H1 (cell line): ENCODE measurements around the gene ANKRD61. TPM values are rescaled to one million over a fixed set of nuclear protein-coding genes. Genes with fewer than 3 reads are reported as not detected.

Experiments
- CTCF ChIA-PET: fragments of 300-600 bp; sonication (Branson Sonifier 250); formaldehyde crosslinking; loops from one replicate; lab custom pipeline; 2021; ENCODE audit not compliant: partially characterized antibody; lab: Charles Lee
- POLR2A ChIA-PET: fragments of 300-600 bp; sonication (Branson Sonifier 250); formaldehyde crosslinking; loops from one replicate; lab custom pipeline; 2021; ENCODE audit warnings: inconsistent platforms; ENCODE audit not compliant: partially characterized antibody; lab: Charles Lee
- DNase-seq, 2 experiments: peaks; one replicate each; pipeline versions ENCODE4 v3.0.0 to v3.0.0-alpha.2; 2010 to 2022; ENCODE audit warnings: low spot score in 2 of 2, low read depth in 1 of 2, mixed read lengths in 1 of 2
- FAIRE-seq: peaks from 2 replicates; lab custom pipeline; 2011; peaks lifted over from hg19 to GRCh38; lab: Jason Lieb, UNC
- H2AFZ ChIP-seq: 2 replicates; pipeline ENCODE4 v1.8.1; 2012; ENCODE audit warnings: low read length, inconsistent platforms
- H2AK5ac ChIP-seq: 2 replicates; pipeline ENCODE4 v1.6.1; 2013; ENCODE audit warnings: low read depth, low read length
- H2BK120ac ChIP-seq: replicated peaks from 2 replicates; pipeline ENCODE3; 2013; ENCODE audit warnings: low read depth, low read length, inconsistent platforms
- H2BK12ac ChIP-seq: 2 replicates; pipeline ENCODE4 v1.6.1; 2013; ENCODE audit warnings: low read depth, low read length
- H2BK15ac ChIP-seq: 2 replicates; pipeline ENCODE4 v1.6.1; 2013; ENCODE audit warnings: low read length
- H2BK20ac ChIP-seq: 2 replicates; pipeline ENCODE4 v1.6.1; 2013; ENCODE audit warnings: low read length
- H2BK5ac ChIP-seq: 2 replicates; pipeline ENCODE4 v1.6.1; 2013; ENCODE audit warnings: low read depth, low read length
- H3K14ac ChIP-seq: 2 replicates; pipeline ENCODE4 v1.6.1; 2013; ENCODE audit warnings: inconsistent platforms; ENCODE audit not compliant: insufficient read length
- H3K18ac ChIP-seq: 2 replicates; pipeline ENCODE4 v1.6.1; 2013; ENCODE audit warnings: low read length; ENCODE audit errors: extremely low read depth
- H3K23ac ChIP-seq: 2 replicates; pipeline ENCODE4 v1.6.1; 2013; ENCODE audit warnings: inconsistent platforms; ENCODE audit not compliant: insufficient read length
- H3K23me2 ChIP-seq: 2 replicates; pipeline ENCODE4 v1.6.1; 2013; ENCODE audit warnings: low read depth, low read length
- H3K27ac ChIP-seq: 2 replicates; pipeline ENCODE4 v1.6.1; 2011; ENCODE audit warnings: low read depth, low read length, inconsistent platforms
- H3K27me3 ChIP-seq, 4 experiments: replicated peaks in 1 of 4; 1 replicate in 1 of 4; 2 replicates in 3 of 4; pipeline versions ENCODE4 v1.6.1 to v1.8.1; 2011 to 2013; ENCODE audit warnings: low read length in 3 of 4, mild to moderate bottlenecking in 3 of 4, inconsistent platforms in 2 of 4, mixed read lengths in 2 of 4, moderate library complexity in 1 of 4; ENCODE audit not compliant: control insufficient read depth in 3 of 4, insufficient read depth in 3 of 4; ENCODE audit errors: extremely low read depth in 1 of 4
- H3K36me3 ChIP-seq, 4 experiments: 2 replicates each; pipeline versions ENCODE4 v1.6.1 to v1.8.1; 2011 to 2013; ENCODE audit warnings: mild to moderate bottlenecking in 4 of 4, low read length in 3 of 4, moderate library complexity in 2 of 4, control low read depth in 1 of 4, inconsistent platforms in 1 of 4; ENCODE audit not compliant: insufficient read depth in 4 of 4, control insufficient read depth in 2 of 4
- H3K4ac ChIP-seq: replicated peaks from 2 replicates; pipeline ENCODE3; 2013; ENCODE audit warnings: low read length, low read depth, mixed read lengths, inconsistent platforms; ENCODE audit not compliant: insufficient read length
- H3K4me1 ChIP-seq, 4 experiments: replicated peaks in 1 of 4; 1 replicate in 1 of 4; 2 replicates in 3 of 4; pipeline versions ENCODE4 v1.6.1 to v1.8.1; 2011 to 2013; ENCODE audit warnings: low read length in 3 of 4, inconsistent platforms in 2 of 4, mixed read lengths in 1 of 4; ENCODE audit not compliant: insufficient read depth in 4 of 4, control insufficient read depth in 3 of 4
- H3K4me2 ChIP-seq, 2 experiments: 2 replicates each; pipeline versions ENCODE4 v1.6.1 to v1.8.1; 2011 to 2013; ENCODE audit warnings: low read depth in 2 of 2, low read length in 2 of 2, control low read depth in 1 of 2, inconsistent platforms in 1 of 2, mild to moderate bottlenecking in 1 of 2; ENCODE audit not compliant: insufficient read depth in 1 of 2
- H3K4me3 ChIP-seq, 4 experiments: fragments of 200-600, 300-600 bp in 1 of 4; sonication (generic), shearing (Covaris generic), sonication (Bioruptor Twin) in 1 of 4; 2 replicates each; pipeline versions ENCODE4 v1.5.1 to v1.8.1; 2011 to 2016; ENCODE audit warnings: low read length in 4 of 4, low read depth in 3 of 4, control low read depth in 2 of 4, inconsistent platforms in 2 of 4, mild to moderate bottlenecking in 2 of 4, mixed read lengths in 1 of 4, moderate library complexity in 1 of 4; ENCODE audit not compliant: insufficient read depth in 2 of 4; ENCODE audit errors: extremely low read depth in 1 of 4
- H3K56ac ChIP-seq: replicated peaks from 2 replicates; pipeline ENCODE3; 2013; ENCODE audit warnings: low read depth, mild to moderate bottlenecking, mixed read lengths, low read length, inconsistent platforms; ENCODE audit not compliant: insufficient read length
- H3K79me1 ChIP-seq: 2 replicates; pipeline ENCODE4 v1.6.1; 2013; ENCODE audit warnings: low read depth, low read length, control low read depth
- H3K79me2 ChIP-seq, 2 experiments: 2 replicates each; pipeline versions ENCODE4 v1.6.1 to v1.8.1; 2012 to 2013; ENCODE audit warnings: low read length in 2 of 2, mild to moderate bottlenecking in 2 of 2, inconsistent platforms in 1 of 2; ENCODE audit not compliant: insufficient read depth in 2 of 2, control insufficient read depth in 1 of 2
- H3K9ac ChIP-seq, 4 experiments: replicated peaks in 1 of 4; 1 replicate in 1 of 4; 2 replicates in 3 of 4; pipeline versions ENCODE4 v1.6.1 to v1.8.1; 2011 to 2013; ENCODE audit warnings: low read depth in 3 of 4, low read length in 3 of 4, control low read depth in 2 of 4, mild to moderate bottlenecking in 2 of 4, moderate library complexity in 2 of 4, inconsistent platforms in 1 of 4; ENCODE audit errors: extremely low read depth in 1 of 4
- H3K9me3 ChIP-seq, 2 experiments: 2 replicates each; pipeline versions ENCODE4 v1.6.1 to v1.8.1; 2012 to 2013; ENCODE audit warnings: mild to moderate bottlenecking in 2 of 2, moderate library complexity in 2 of 2, control low read depth in 1 of 2, inconsistent platforms in 1 of 2, low read depth in 1 of 2, low read length in 1 of 2, mixed read lengths in 1 of 2; ENCODE audit not compliant: insufficient read depth in 2 of 2
- H4K20me1 ChIP-seq, 2 experiments: replicated peaks in 1 of 2; 2 replicates each; pipeline versions ENCODE3 to v1.8.1; 2011 to 2013; ENCODE audit warnings: inconsistent platforms in 2 of 2, low read length in 2 of 2, mild to moderate bottlenecking in 1 of 2; ENCODE audit not compliant: insufficient read depth in 2 of 2, control insufficient read depth in 1 of 2
- H4K5ac ChIP-seq: 2 replicates; pipeline ENCODE4 v1.6.1; 2013; ENCODE audit warnings: low read length, low read depth, mixed read lengths, inconsistent platforms; ENCODE audit not compliant: insufficient read length
- H4K8ac ChIP-seq: 2 replicates; pipeline ENCODE4 v1.8.0; 2013; ENCODE audit warnings: mild to moderate bottlenecking, moderate library complexity, low read length, inconsistent platforms; ENCODE audit not compliant: insufficient read depth; ENCODE audit errors: extremely low read depth
- H4K91ac ChIP-seq: replicated peaks from 2 replicates; pipeline ENCODE3; 2013; ENCODE audit warnings: low read length, mixed read lengths, inconsistent platforms; ENCODE audit not compliant: insufficient read length
- CEBPB ChIP-seq: IDR thresholded peaks from 2 replicates; pipeline ENCODE4 v1.6.1; 2012; ENCODE audit warnings: low read depth, low read length
- CHD2 ChIP-seq: IDR thresholded peaks from 2 replicates; pipeline ENCODE4 v1.6.1; 2012; ENCODE audit warnings: low read length, improper control_type of control experiment
- EZH2 ChIP-seq: fragments of 200-600 bp; sonication (generic); IDR thresholded peaks from 2 replicates; pipeline ENCODE4 v1.7.1; 2012; ENCODE audit warnings: low read depth, mild to moderate bottlenecking, moderate library complexity, low read length, inconsistent platforms; ENCODE audit not compliant: severe bottlenecking
- HDAC2 ChIP-seq, 2 experiments: fragments of 300-600 bp in 1 of 2; sonication (generic) in 1 of 2; IDR thresholded peaks; 2 replicates each; pipeline ENCODE4 v1.6.1; 2011 to 2012; ENCODE audit warnings: low read depth in 2 of 2, low read length in 2 of 2, mild to moderate bottlenecking in 2 of 2, moderate library complexity in 2 of 2, borderline replicate concordance in 1 of 2, inconsistent platforms in 1 of 2
- PHF8 ChIP-seq: fragments of 200-600 bp; sonication (generic); conservative IDR thresholded peaks from 2 replicates; pipeline ENCODE4 v1.7.1; 2012; ENCODE audit warnings: low read depth, mild to moderate bottlenecking, inconsistent platforms, low read length, moderate library complexity
- POLR2AphosphoS5 ChIP-seq: IDR thresholded peaks from 2 replicates; pipeline ENCODE4 v1.6.1; 2011; ENCODE audit warnings: low read depth, low read length
- RNF2 ChIP-seq: fragments of 200-900, 300-1000 bp; sonication (generic); IDR thresholded peaks from 2 replicates; pipeline ENCODE4 v1.7.1; 2016; ENCODE audit warnings: borderline replicate concordance, low read depth, mild to moderate bottlenecking, antibody characterized with exemption, low read length; ENCODE audit not compliant: poor library complexity, severe bottlenecking; ENCODE audit errors: missing control alignments
- SIN3A ChIP-seq, 2 experiments: IDR thresholded peaks in 1 of 2; conservative IDR thresholded peaks in 1 of 2; 2 replicates each; pipeline ENCODE4 v1.6.1; 2011 to 2012; ENCODE audit warnings: low read length in 2 of 2, improper control_type of control experiment in 1 of 2, low read depth in 1 of 2, mild to moderate bottlenecking in 1 of 2
- TBP ChIP-seq: IDR thresholded peaks from 2 replicates; pipeline ENCODE4 v1.6.1; 2011; ENCODE audit warnings: low read depth, low read length, improper control_type of control experiment
- ZNF274 ChIP-seq: IDR thresholded peaks from 2 replicates; pipeline ENCODE4 v1.7.0; 2012; ENCODE audit warnings: low read length, borderline replicate concordance; ENCODE audit errors: extremely low read depth
- WGBS, 2 experiments: shearing (Covaris generic) in 1 of 2; methylation state at CpG; one replicate each; pipeline versions ENCODE4 v1.1.6 to v1.1.7; 2013 to 2015; ENCODE audit warnings: low lambda C conversion rate in 2 of 2, mixed read lengths in 2 of 2, inconsistent platforms in 1 of 2, low coverage in 1 of 2, missing lambda C conversion rate in 1 of 2; ENCODE audit not compliant: insufficient replicate concordance in 2 of 2, insufficient coverage in 1 of 2, insufficient read length in 1 of 2; ENCODE audit errors: extremely low coverage in 1 of 2, missing lambda C conversion rate in 1 of 2; 5-methylcytosine and 5-hydroxymethylcytosine counted together
- polyA plus RNA-seq, 7 experiments: library from polyadenylated mRNA; depleted of rRNA in 3 of 7; stranded (reverse) in 5 of 7; unstranded in 2 of 7; fragments of >200 nt in 5 of 7; fragments of 200-250 nt in 2 of 7; gene quantifications; 1 replicate in 5 of 7; 2 replicates in 1 of 7; 4 replicates in 1 of 7; pipeline versions ENCODE4 v1.2.1 to v1.2.3, GENCODE V29; 2011 to 2013; ENCODE audit warnings: missing spikeins in 2 of 7, mixed read lengths in 2 of 7
- total RNA-seq: library from RNA; stranded (reverse); fragmentation: NEBNext Ultra II Directional; extraction: Animal tissue kit (Norgen Biotek cat#: 25700); gene quantifications from 2 replicates; pipeline ENCODE4 v1.2.1, GENCODE V29; 2021
- TF ChIP-seq, protein P1 (sequence below): IDR thresholded peaks from 2 replicates; pipeline ENCODE4 v1.6.1; 2012; ENCODE audit warnings: inconsistent platforms

ANKRD61 gene
- total and polyA plus RNA-seq, 2 of the 8 experiments (the other 6 are each of a cell fraction or from before 2014, with no cell fraction given) = 0.23 to 0.32 TPM

DNA sequence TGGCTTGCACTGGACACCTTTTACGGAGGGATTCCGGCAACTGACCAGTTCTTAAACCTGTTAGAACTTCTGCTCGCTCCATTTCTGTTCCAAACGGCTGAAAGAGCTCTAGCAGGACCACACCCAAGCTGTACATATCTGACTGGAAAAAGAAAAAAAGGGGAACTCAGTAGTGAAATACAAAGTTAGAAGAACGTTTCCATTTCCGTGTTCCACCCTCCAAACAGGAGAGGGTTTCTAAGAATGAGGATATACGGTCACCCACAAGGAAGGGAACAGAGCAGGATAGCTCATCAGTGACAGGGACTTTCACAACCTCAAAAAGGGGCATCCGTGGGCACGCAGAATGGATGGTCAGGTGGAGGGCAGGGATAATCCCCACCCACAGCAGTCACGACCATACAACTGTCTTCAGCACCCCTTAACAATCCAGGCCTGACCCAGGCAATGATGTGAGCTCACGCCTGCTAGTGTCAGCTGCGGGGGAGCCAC, 4.3 kb upstream of the ANKRD61 start:
- Histone ChIP-seq H2AFZ (no peak overlapping the region), H4K5ac (no peak overlapping the region), H3K18ac (no peak overlapping the region), H2BK5ac (no peak overlapping the region), H3K23ac (no peak overlapping the region), H2BK120ac (no peak overlapping the region), H3K56ac (no peak overlapping the region), H3K79me2 (peaks cover 0 to 3% of the 10 kb centered on the region in 2 experiments; a peak in 2 of 4 replicates), H4K8ac (no peak overlapping the region), H4K20me1 (peaks cover 7 to 15% of the 10 kb centered on the region in 2 experiments), H3K27ac (no peak overlapping the region), H3K23me2 (no peaks in the 10 kb centered on the region), H3K4ac (no peak overlapping the region), H2AK5ac (no peak overlapping the region), H2BK12ac (no peak overlapping the region), H3K9me3 (no peaks in the 10 kb centered on the region), H2BK15ac (no peak overlapping the region), H3K79me1 (no peaks in the 10 kb centered on the region), H3K9ac (no peak overlapping the region), H3K4me2 (no peak overlapping the region), H3K14ac (no peak overlapping the region), H2BK20ac (no peak overlapping the region), H3K4me3 (no peak overlapping the region), H3K4me1 (no peaks in the 10 kb centered on the region), H3K36me3 (peaks cover 21 to 76% (median 54%) of the 10 kb centered on the region in 4 experiments), H3K27me3 (no peaks in the 10 kb centered on the region), H4K91ac (no peak overlapping the region)
- no peak for DNase-seq
- ChIA-PET POLR2A (interaction anchor here (0.6 to 6.7 kb wide), 11 partner anchors 9 to 80 kb away, joined by 3 to 66 read pairs (median 3); partner anchors contain the start of genes AIMP2 and PMS2), CTCF (interaction anchor here (0.6 to 3.7 kb wide), 21 partner anchors 11 to 312 kb away, joined by 3 to 31 read pairs (median 4); partner anchors contain the start of genes AIMP2 and PMS2)
- WGBS, 2 experiments = 90% methylated on average over 12 of the region's 12 CpGs; no CpG with 5 or more reads in 1 of the 2 experiments
- no peak for FAIRE-seq
- TF ChIP-seq CEBPB (no peak), HDAC2 (IDR thresholded peaks at IDR 0.05; ENCODE audit: borderline replicate concordance in 1 of 2, low read depth in 2 of 2, low read length in 2 of 2) (no peak), ZNF274 (no peak), EZH2 (no peak), CHD2 (no peak), TBP (no peak), PHF8 (no peak), SIN3A (conservative IDR thresholded peaks at IDR 0.05 in 1 of 2, IDR thresholded peaks at IDR 0.05 in 1 of 2; ENCODE audit: low read depth in 1 of 2, low read length in 2 of 2) (no peak), RNF2 (no peak), POLR2AphosphoS5 (no peak)
- TF ChIP-seq, protein P1, sequence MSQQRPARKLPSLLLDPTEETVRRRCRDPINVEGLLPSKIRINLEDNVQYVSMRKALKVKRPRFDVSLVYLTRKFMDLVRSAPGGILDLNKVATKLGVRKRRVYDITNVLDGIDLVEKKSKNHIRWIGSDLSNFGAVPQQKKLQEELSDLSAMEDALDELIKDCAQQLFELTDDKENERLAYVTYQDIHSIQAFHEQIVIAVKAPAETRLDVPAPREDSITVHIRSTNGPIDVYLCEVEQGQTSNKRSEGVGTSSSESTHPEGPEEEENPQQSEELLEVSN = no peak
